RWPE1 (cell line): ENCODE data around the gene NRAP.

ENCODE experiments used
- CTCF ChIA-PET: fragments of 350-600 bp; sonication (Branson Sonifier 250); formaldehyde crosslinking; extraction: SDS; loops from one replicate; lab custom pipeline; 2021; lab: Yijun Ruan, JAX
- POLR2A ChIA-PET: fragments of 400-600 bp; formaldehyde crosslinking; extraction: SDS; loops from one replicate; lab custom pipeline; 2020; ENCODE audit warnings: antibody characterized with exemption; ENCODE audit not compliant: low non-redundant PET; lab: Yijun Ruan, JAX
- DNase-seq: peaks from one replicate; pipeline ENCODE4 v3.0.0; 2012; ENCODE audit warnings: low spot score
- H3K27ac ChIP-seq: fragments of 450-650 bp; 2 replicates; pipeline ENCODE4 v1.5.1; 2017
- TF ChIP-seq, protein P1 (sequence below): fragments of 450-650 bp; conservative IDR thresholded peaks from 2 replicates; pipeline ENCODE4 v1.5.1; 2017; ENCODE audit warnings: low read depth, mild to moderate bottlenecking

The NRAP gene

GRCh38 chr10:113547426-113547825, 116.4 kb downstream of the NRAP start:
- TF ChIP-seq, protein P1, sequence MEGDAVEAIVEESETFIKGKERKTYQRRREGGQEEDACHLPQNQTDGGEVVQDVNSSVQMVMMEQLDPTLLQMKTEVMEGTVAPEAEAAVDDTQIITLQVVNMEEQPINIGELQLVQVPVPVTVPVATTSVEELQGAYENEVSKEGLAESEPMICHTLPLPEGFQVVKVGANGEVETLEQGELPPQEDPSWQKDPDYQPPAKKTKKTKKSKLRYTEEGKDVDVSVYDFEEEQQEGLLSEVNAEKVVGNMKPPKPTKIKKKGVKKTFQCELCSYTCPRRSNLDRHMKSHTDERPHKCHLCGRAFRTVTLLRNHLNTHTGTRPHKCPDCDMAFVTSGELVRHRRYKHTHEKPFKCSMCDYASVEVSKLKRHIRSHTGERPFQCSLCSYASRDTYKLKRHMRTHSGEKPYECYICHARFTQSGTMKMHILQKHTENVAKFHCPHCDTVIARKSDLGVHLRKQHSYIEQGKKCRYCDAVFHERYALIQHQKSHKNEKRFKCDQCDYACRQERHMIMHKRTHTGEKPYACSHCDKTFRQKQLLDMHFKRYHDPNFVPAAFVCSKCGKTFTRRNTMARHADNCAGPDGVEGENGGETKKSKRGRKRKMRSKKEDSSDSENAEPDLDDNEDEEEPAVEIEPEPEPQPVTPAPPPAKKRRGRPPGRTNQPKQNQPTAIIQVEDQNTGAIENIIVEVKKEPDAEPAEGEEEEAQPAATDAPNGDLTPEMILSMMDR: no peak
- no peak overlapping the region for H3K27ac ChIP-seq
- ChIA-PET POLR2A (no interaction called here), CTCF (interaction anchor here (1.5 kb wide), 1 partner anchor 16 kb away, joined by 6 read pairs; no protein-coding TSS in a partner anchor)
- no peak for DNase-seq

DNA sequence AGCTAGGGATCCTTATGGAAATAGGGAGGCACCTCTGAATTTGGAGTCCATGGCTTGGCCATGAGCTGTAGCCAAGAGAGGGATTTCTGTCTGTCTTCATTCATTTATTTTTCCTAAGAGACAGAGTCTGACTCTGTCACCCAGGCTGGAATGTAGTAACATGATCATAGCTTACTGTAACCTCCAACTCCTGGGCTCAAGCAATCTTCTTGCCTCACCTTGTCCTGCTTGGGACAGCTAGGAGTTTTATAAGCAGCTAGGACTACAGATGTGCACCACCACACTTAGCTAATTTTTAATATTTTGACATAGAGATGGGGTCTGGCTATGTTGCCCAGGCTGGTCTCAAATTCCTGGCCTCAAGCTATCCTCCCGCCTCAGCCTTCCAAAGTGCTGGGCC, 119.4 kb downstream of the NRAP start:
- CTCF ChIA-PET: no interaction called here
- POLR2A ChIA-PET: no interaction called here
- DNase-seq: no peak
- no peak overlapping the region for H3K27ac ChIP-seq
- TF ChIP-seq, protein P1: no peak

DNA sequence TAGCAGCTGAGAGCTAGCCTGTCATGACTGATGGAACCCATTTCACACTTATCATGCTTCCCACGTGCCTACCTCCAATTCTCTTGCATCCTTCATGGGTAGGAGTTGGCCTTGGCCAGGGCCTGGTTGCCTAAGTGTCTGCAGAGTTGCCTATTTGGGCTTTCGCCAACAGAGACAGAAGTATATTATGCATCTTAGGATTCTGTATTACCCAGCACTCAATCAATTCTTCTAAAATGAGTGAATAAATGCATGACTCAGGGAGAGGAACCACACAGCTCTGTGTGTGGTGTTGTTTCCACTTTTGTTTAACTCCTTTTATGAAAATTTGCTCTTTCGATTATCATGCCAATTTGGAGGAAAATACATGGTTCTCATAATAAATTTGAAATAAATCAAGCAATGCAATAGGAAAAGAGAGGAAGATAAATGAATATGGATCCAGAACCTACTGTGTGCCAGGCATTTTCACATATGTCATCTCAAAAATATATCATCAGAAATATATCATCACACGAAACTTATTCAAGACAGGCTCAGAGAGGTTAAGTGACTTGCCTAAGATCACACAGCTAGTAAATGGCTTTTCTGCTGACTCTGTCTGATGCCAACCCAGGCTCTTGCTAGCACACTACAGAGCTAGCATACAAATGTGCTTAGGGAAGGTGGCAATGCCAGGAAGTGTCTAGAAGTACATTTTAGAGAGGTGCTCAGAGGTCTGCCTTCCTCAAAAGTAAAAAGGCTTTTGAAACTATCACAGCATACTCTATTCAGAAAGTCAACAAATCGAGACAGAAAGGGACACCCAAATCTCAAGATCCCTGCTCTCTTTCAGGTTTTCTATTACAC, 120.5 kb downstream of the NRAP start:
- no peak overlapping the region for H3K27ac ChIP-seq
- POLR2A ChIA-PET: no interaction called here
- TF ChIP-seq, protein P1: no peak
- DNase-seq: no peak
- CTCF ChIA-PET: no interaction called here

DNA sequence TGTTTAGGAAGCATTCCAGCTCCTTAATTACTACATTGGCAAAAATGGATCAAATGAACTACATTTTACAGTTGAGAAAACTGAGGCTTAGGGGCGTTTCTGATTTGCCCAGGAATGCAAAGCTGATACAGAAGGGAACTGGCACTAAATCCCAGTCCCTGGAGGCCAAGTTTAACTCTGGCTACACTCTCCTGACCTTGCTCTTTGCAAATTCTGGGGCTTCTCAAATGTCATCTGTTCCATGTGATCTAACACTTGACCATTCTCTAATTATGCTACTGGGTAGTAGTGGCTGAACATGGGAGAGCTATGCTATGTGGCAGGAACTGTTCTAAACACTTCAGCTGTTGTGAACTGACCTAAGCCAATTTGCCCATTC, 122.3 kb downstream of the NRAP start:
- no peak for DNase-seq
- H3K27ac ChIP-seq: no peak overlapping the region
- CTCF ChIA-PET: no interaction called here
- POLR2A ChIA-PET: interaction anchor here (0.6 kb wide), 1 partner anchor 13 kb away, joined by 4 read pairs; no protein-coding TSS in a partner anchor
- TF ChIP-seq, protein P1: no peak

- TF ChIP-seq, protein P1: no peak
- H3K27ac ChIP-seq: no peak overlapping the region
- CTCF ChIA-PET: no interaction called here
- POLR2A ChIA-PET: no interaction called here
- DNase-seq: no peak
These were observed 122.8 kb downstream of the NRAP start for GRCh38 chr10:113540845-113541548.

- H3K27ac ChIP-seq: no peak overlapping the region
- CTCF ChIA-PET: interaction anchor here (1.0 kb wide), 1 partner anchor 24 kb away, joined by 3 read pairs; no protein-coding TSS in a partner anchor
These were observed 124.1 kb downstream of the NRAP start for GRCh38 chr10:113539789-113540188.

More at GRCh38 chr10:113539789-113540188, 124.1 kb downstream of the NRAP start:
- POLR2A ChIA-PET: no interaction called here
- TF ChIP-seq, protein P1: no peak
- peak; percentile 26 for DNase-seq
